ENCODE data around the gene SNRPD1.
A peak's percentile ranks its signal among the peaks of the same experiment; 100 is the strongest.
"Not testable (repeated sequence)": the region's sequence is repeated elsewhere in the genome, so short reads cannot be mapped to it uniquely, and the experiment has no call there.

Gene SNRPD1

DNA sequence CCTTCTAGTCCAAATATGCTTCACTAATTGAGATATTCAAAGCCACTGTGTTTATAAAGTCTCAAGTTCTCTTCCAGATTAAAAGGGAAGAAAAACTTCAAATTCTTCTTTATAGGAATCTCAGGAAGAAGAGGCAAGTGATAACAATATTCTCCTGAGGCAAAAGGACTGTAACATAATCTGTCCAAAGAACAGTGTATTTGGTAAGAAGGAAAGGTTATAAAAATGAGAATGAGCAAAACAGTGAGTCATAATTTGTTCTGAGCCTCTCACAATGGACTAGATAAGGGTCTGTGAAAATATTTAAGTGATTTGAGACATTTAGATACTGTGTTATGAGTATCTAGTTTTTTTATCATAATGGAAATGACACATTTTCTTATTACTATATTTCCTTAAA is 44.3 kb downstream of the SNRPD1 start:
- Histone ChIP-seq H3K27ac (no peak overlapping the region), H3K9ac (no peak overlapping the region)

DNA sequence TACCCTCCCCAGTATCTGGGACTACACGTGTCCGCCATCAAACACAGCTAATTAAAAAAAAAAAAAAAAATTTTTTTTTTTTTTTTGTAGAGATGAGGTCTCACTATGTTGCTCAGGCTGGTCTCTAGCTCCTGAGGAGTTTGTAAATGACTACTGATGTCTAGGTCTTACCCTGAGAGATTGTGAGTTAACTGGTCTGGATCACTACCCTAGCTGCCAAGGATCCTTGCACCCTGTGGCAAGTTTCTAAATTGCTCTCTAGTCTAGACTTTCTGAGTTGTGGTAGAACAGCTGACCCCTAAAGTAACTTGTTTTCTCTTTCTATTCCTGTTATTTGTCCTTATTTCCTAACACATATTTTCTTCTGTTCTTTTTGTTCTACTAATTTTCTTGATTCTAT is 48.0 kb downstream of the SNRPD1 start:
- no peak for TF ChIP-seq Cebpa-rat (IDR thresholded peaks at IDR 0.05)
- Histone ChIP-seq H3K4me1 (no peaks in the 10 kb centered on the region), H4K20me1 (no peaks in the 10 kb centered on the region)

More for the DNA sequence above, 44.3 kb downstream of the SNRPD1 start:
- Histone ChIP-seq H3K27me3 (no peaks in the 10 kb centered on the region), H3K4me3 (no peak overlapping the region), H3K9me3 (replicated peaks in 1 of 11) (no peaks in the 10 kb centered on the region), H3K36me3 (peaks cover 11 to 79% (median 47%) of the 10 kb centered on the region in 11 experiments), H3K4me1 (no peaks in the 10 kb centered on the region), H4K20me1 (no peaks in the 10 kb centered on the region), H3K4me2 (no peak overlapping the region)
- TF ChIP-seq Cebpa-rat (IDR thresholded peaks at IDR 0.05) = no peak

DNA sequence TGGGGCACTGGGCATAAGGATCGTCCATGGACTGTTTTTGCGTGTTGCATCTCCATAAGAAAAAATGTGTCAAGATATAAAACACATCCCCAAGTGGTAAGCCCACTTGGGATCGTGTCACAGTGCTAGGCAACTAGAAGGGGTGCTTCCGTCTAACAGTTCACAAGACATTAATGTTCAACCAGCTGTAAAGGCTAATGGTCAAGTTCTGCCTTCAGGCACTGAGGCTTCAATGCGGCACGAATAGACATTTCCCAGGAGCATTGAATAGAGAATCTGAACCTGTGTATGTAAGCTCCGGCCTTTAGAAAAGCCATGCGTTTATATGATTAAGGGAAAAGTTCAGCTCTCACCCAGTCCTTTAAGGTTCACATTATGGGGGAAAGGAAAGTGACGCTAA is 50.5 kb downstream of the SNRPD1 start:
- H3K9me3 ChIP-seq (replicated peaks in 1 of 11) = no peaks in the 10 kb centered on the region
- H3K27ac ChIP-seq = no peak overlapping the region
- no peak overlapping the region for H3K4me3 ChIP-seq
- no peaks in the 10 kb centered on the region for H4K20me1 ChIP-seq
- peaks cover 23 to 62% (median 40%) of the 10 kb centered on the region in 11 experiments for H3K36me3 ChIP-seq
- H3K4me2 ChIP-seq = no peak overlapping the region
- no peak overlapping the region for H3K9ac ChIP-seq
- H3K27me3 ChIP-seq = no peaks in the 10 kb centered on the region
- TF ChIP-seq Cebpa-rat (IDR thresholded peaks at IDR 0.05) = no peak
- no peaks in the 10 kb centered on the region for H3K4me1 ChIP-seq

More for the DNA sequence above, 48.0 kb downstream of the SNRPD1 start:
- no peak overlapping the region for H3K27ac ChIP-seq
- no peak overlapping the region for H3K9ac ChIP-seq
- H3K4me2 ChIP-seq = no peak overlapping the region
- H3K27me3 ChIP-seq = no peaks in the 10 kb centered on the region
- H3K9me3 ChIP-seq (replicated peaks in 1 of 11) = no peaks in the 10 kb centered on the region
- H3K36me3 ChIP-seq = peaks cover 31 to 84% (median 63%) of the 10 kb centered on the region in 11 experiments
- H3K4me3 ChIP-seq = no peak overlapping the region

DNA sequence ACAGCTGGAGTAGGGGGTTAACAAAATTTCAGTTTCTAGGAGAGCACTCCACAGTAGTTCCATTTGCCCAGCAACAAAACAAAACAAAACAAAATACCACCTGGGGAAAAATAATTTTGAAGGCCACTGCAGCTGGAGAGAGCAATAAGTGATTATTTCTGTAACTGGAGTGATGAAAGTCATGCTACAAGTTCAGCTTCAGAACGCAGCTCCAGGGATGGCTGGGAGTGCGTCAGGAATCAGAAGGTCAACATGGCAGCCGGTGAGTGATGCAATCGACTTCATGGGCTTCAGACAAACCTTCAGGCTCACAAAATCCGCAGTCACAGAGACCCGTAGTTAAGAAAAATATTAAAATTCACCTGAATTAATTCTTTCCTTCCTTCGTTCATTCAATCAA is 51.5 kb downstream of the SNRPD1 start:
- Histone ChIP-seq H3K9ac (no peak overlapping the region), H3K27ac (no peak overlapping the region), H3K27me3 (no peaks in the 10 kb centered on the region), H3K9me3 (replicated peaks in 1 of 11) (no peaks in the 10 kb centered on the region), H3K4me2 (no peak overlapping the region), H3K4me3 (no peak overlapping the region), H3K4me1 (no peaks in the 10 kb centered on the region), H3K36me3 (peaks cover 23 to 52% (median 34%) of the 10 kb centered on the region in 11 experiments; a peak in 21 of 22 replicates), H4K20me1 (no peaks in the 10 kb centered on the region)
- TF ChIP-seq Cebpa-rat (IDR thresholded peaks at IDR 0.05) = no peak

DNA sequence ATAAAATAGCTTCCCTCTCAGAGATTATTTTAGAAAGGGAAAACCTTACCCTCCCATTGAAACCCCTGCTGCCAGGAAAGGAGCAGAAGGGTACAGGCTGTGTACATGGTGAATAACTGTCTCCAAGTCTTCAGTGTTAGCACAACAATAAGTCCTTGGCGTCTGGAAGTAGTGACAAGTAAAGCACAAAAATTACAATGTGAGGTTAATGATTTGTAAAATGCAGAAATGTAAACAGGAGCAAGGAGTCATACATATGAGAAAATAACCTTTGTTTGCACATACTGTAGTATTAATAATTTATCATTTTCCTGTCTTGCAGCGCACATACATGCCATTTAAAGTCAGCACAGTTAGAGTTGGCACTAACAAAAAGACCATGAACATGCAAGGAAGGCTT is 52.0 kb downstream of the SNRPD1 start:
- Histone ChIP-seq H3K36me3 (peaks cover 23 to 48% (median 34%) of the 10 kb centered on the region in 11 experiments; a peak in 21 of 22 replicates), H3K9me3 (replicated peaks in 1 of 11) (no peaks in the 10 kb centered on the region), H4K20me1 (no peaks in the 10 kb centered on the region), H3K9ac (no peak overlapping the region), H3K4me3 (no peak overlapping the region), H3K27me3 (no peaks in the 10 kb centered on the region), H3K4me1 (no peaks in the 10 kb centered on the region), H3K4me2 (no peak overlapping the region), H3K27ac (no peak overlapping the region)
- TF ChIP-seq Cebpa-rat (IDR thresholded peaks at IDR 0.05) = no peak

DNA sequence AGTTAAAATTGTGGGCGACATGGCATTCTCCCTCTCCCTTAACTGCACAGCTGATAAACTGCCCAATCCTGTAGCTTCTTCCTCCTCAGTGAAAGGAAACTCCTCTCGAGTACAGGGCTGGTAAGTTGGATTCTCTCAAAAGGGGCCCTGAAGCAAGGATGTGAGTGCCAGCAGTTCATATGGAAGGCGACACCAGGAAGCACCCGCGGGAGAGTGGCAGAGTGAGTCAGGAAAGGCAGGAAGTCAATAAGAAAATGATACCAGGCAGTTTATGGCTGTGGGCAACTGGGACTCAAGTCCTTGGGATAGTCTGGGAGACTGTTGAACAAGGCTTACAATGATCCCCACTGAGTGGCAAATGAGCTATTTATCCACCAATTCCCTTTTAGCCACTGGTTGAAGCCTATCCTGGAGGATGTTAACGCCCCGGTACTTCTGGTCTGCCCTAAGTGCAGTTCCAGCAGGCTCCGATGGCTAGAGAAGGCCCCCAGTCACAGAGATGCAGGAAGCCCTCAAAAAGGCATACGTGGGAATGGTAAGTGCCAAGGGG is 57.7 kb downstream of the SNRPD1 start:
- Histone ChIP-seq H3K9ac (no peak overlapping the region), H3K4me2 (no peak overlapping the region), H3K9me3 (replicated peaks in 1 of 11) (no peaks in the 10 kb centered on the region), H4K20me1 (no peaks in the 10 kb centered on the region), H3K4me1 (peaks cover 0 to 8% (median 0%) of the 10 kb centered on the region in 10 experiments; a peak in 1 of 20 replicates), H3K36me3 (peaks cover 8 to 49% (median 26%) of the 10 kb centered on the region in 11 experiments; a peak in 16 of 22 replicates), H3K27ac (no peak overlapping the region), H3K4me3 (no peak overlapping the region), H3K27me3 (no peaks in the 10 kb centered on the region)
- no peak for TF ChIP-seq Cebpa-rat (IDR thresholded peaks at IDR 0.05)

DNA sequence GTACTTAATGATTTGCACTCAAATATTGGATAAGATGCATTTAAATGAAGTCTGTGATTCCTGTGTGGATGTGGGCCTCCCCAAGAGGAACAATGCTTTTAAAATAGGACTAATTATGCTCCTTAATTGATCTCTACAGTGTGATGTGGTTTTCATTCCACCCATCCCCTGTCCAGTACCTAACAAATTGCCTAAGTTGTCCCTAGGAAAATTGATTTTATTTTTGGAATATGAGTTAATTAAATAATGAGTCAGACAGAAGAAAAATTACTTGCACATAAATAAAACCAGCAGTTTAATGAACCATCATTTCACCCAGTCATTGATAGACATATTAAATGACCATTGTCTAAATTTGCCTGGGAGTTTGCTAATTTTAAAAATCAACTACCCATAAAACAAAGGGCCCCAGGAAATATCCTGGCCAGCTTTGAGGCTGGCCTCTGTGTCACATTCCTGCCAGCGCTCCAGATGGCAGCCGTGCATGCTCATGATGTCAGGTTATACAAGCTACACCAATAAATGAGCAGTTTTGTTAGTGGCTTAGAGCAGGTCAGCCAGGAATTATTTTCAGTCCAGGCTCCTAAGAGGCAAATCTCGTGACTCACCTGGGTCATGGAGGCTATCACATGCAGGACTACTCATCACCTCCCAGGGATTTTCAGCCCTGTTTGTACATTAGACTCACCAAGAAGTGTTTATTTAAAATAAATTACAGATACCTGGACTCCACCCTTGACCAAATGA is 60.6 kb downstream of the SNRPD1 start:
- Histone ChIP-seq H3K36me3 (peaks cover 5 to 70% (median 38%) of the 10 kb centered on the region in 11 experiments; a peak in 17 of 22 replicates), H3K4me2 (no peak overlapping the region), H4K20me1 (no peaks in the 10 kb centered on the region), H3K9me3 (replicated peaks in 1 of 11) (no peaks in the 10 kb centered on the region), H3K27me3 (no peaks in the 10 kb centered on the region), H3K27ac (no peak overlapping the region), H3K9ac (no peak overlapping the region), H3K4me3 (no peak overlapping the region), H3K4me1 (peaks cover 0 to 11% (median 0%) of the 10 kb centered on the region in 10 experiments; a peak in 6 of 20 replicates)
- no peak for TF ChIP-seq Cebpa-rat (IDR thresholded peaks at IDR 0.05)

DNA sequence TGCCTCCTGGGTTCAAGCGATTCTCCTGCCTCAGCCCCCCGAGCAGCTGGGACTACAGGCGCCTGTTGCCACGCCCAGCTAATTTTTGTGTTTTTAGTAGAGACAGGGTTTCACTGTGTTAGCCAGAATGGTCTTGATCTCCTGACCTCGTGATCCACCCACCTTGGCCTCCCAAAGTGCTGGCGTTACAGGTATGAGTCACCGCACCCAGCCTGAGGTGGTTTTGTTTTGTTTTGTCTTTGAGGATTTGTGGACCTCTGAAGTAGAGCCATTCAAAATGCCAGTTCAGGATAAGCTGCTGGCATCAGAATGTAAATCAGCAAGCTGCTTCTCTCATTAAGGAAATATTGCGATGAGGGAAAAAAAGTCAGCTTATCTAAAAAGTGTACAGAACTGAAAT is 63.2 kb downstream of the SNRPD1 start:
- H3K4me3 ChIP-seq; H4K20me1 ChIP-seq; H3K4me2 ChIP-seq; H3K27me3 ChIP-seq; H3K27ac ChIP-seq; H3K9me3 ChIP-seq (replicated peaks in 1 of 11); H3K9ac ChIP-seq: not testable (repeated sequence)
- peaks cover 8 to 27% (median 14%) of the 10 kb centered on the region in 10 experiments; a peak in 19 of 20 replicates for H3K4me1 ChIP-seq
- H3K36me3 ChIP-seq = peaks cover 5 to 75% (median 37%) of the 10 kb centered on the region in 11 experiments; a peak in 18 of 22 replicates

DNA sequence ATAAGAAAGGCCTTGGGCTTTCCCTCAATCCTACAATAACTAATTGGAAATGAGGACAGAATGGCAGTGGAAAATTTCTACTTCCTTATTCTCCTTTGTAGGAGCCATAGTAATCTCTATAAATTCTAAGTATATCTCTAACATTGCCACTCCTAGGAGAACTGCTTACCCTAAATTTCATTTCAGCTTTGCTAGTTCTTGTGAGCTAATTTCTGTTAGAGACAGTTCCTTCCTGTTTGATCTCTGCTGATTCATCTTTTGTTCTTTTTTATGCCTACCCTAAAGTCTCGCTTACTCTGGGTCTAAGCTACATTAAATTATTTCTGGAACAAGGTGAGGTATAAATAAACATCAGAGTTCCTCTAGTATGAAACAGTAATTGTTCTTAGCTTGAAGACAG is 66.7 kb downstream of the SNRPD1 start:
- Histone ChIP-seq H3K4me1 (peaks cover 22 to 59% (median 31%) of the 10 kb centered on the region in 10 experiments), H3K27me3 (no peaks in the 10 kb centered on the region), H3K9me3 (replicated peaks in 1 of 11) (no peaks in the 10 kb centered on the region), H3K27ac (peak overlapping the region in 9 of 11 experiments; percentile 6 to 66 (median 54); a peak in 14 of 22 replicates), H3K9ac (peak overlapping the region in 6 of 11 experiments; percentile 1 to 38 (median 28); a peak in 6 of 22 replicates), H3K4me2 (peak overlapping the region in 10 of 11 experiments; percentile 1 to 88 (median 68); a peak in 18 of 22 replicates), H3K4me3 (no peak overlapping the region), H3K36me3 (peaks cover 0 to 65% (median 30%) of the 10 kb centered on the region in 11 experiments; a peak in 15 of 22 replicates), H4K20me1 (no peaks in the 10 kb centered on the region)
- TF ChIP-seq Cebpa-rat (IDR thresholded peaks at IDR 0.05) = no peak
